Activated T-helper 1 cell treated with Interleukin-2 at 50 U/mL for 16 hours (primary cell): Measurements from ENCODE around the gene RAD51B.

Experiments
- DNase-seq: peaks from one replicate; pipeline ENCODE4 v3.0.0-alpha.2; 2020; ENCODE audit warnings: low read depth

The RAD51B gene

GRCh38 chr14:68386950-68387779 lies 567.6 kb downstream of the RAD51B start:
- no peak for DNase-seq

GRCh38 chr14:68389943-68390342 lies 570.4 kb downstream of the RAD51B start:
- DNase-seq: no peak

GRCh38 chr14:68390741-68391140 lies 571.2 kb downstream of the RAD51B start:
- DNase-seq: no peak

GRCh38 chr14:68391311-68392014 lies 571.9 kb downstream of the RAD51B start:
- no peak for DNase-seq

GRCh38 chr14:68392393-68393141 lies 573.0 kb downstream of the RAD51B start:
- no peak for DNase-seq

GRCh38 chr14:68393259-68393658 lies 573.7 kb downstream of the RAD51B start:
- DNase-seq: no peak

- no peak for DNase-seq
Observed at GRCh38 chr14:68394118-68394763, 574.7 kb downstream of the RAD51B start.

- no peak for DNase-seq
Observed at GRCh38 chr14:68394764-68395143, 575.2 kb downstream of the RAD51B start.

- no peak for DNase-seq
Observed at GRCh38 chr14:68395604-68396003, 576.0 kb downstream of the RAD51B start.

- no peak for DNase-seq
Observed at GRCh38 chr14:68396461-68396860, 576.9 kb downstream of the RAD51B start.

- DNase-seq: no peak
Observed at GRCh38 chr14:68397371-68397811, 577.8 kb downstream of the RAD51B start.

GRCh38 chr14:68397822-68398221 lies 578.2 kb downstream of the RAD51B start:
- no peak for DNase-seq

- no peak for DNase-seq
Observed at GRCh38 chr14:68398370-68398769, 578.8 kb downstream of the RAD51B start.

GRCh38 chr14:68399971-68400370 lies 580.4 kb downstream of the RAD51B start:
- no peak for DNase-seq

- DNase-seq: no peak
Observed at GRCh38 chr14:68401317-68401716, 581.7 kb downstream of the RAD51B start.

GRCh38 chr14:68401855-68402254 lies 582.3 kb downstream of the RAD51B start:
- no peak for DNase-seq

- no peak for DNase-seq
Observed at GRCh38 chr14:68402525-68403101, 583.0 kb downstream of the RAD51B start.

- DNase-seq: no peak
Observed at GRCh38 chr14:68403191-68404145, 583.9 kb downstream of the RAD51B start.

- DNase-seq: no peak
Observed at GRCh38 chr14:68404146-68404527, 584.6 kb downstream of the RAD51B start.

GRCh38 chr14:68404652-68405183 lies 585.1 kb downstream of the RAD51B start:
- no peak for DNase-seq
